IMR-90 (cell line): Measurements from ENCODE around the gene NUP153. TPM values are rescaled to one million over a fixed set of nuclear protein-coding genes. Genes with fewer than 3 reads are reported as not detected.

Experiments
- ATAC-seq: fragments of 200-7000 bp; cut with Tn5 transposase; 2 replicates; pipeline ENCODE4 v1.9.1; 2020; ENCODE audit warnings: low read depth, mild to moderate bottlenecking, moderate library complexity
- BruUV-seq: library from RNA; stranded (reverse); fragments of 400-500 nt; replicated peaks from 2 replicates; lab custom pipeline; 2021; lab: Mats Ljungman, UMichigan
- CTCF ChIA-PET: fragments of 300-600 bp; formaldehyde crosslinking; extraction: SDS; loops from one replicate; lab custom pipeline; 2021; ENCODE audit warnings: antibody characterized with exemption; lab: Yijun Ruan, JAX
- POLR2A ChIA-PET: fragments of 300-600 bp; sonication (Branson Sonifier 250); formaldehyde crosslinking; loops from one replicate; lab custom pipeline; 2022; ENCODE audit warnings: antibody characterized with exemption; ENCODE audit not compliant: unreplicated experiment; lab: Charles Lee
- DNase-seq: peaks from one replicate; pipeline ENCODE4 v3.0.0; 2013
- H2AFZ ChIP-seq: replicated peaks from 2 replicates; pipeline ENCODE3; 2013; ENCODE audit warnings: low read length, mild to moderate bottlenecking; ENCODE audit not compliant: poor library complexity
- H2AK5ac ChIP-seq: 2 replicates; pipeline ENCODE4 v1.6.1; 2013; ENCODE audit warnings: low read depth, low read length, inconsistent platforms
- H2AK9ac ChIP-seq: replicated peaks from 2 replicates; pipeline ENCODE3; 2013; ENCODE audit warnings: mild to moderate bottlenecking, low read depth, low read length, moderate library complexity; ENCODE audit not compliant: poor library complexity
- H2BK120ac ChIP-seq: 2 replicates; pipeline ENCODE4 v1.6.1; 2013; ENCODE audit warnings: low read depth, low read length, inconsistent platforms
- H2BK15ac ChIP-seq: 3 replicates; pipeline ENCODE4 v1.6.1; 2013; ENCODE audit warnings: low read depth, low read length, inconsistent platforms
- H2BK20ac ChIP-seq: 2 replicates; pipeline ENCODE4 v1.6.1; 2013; ENCODE audit warnings: low read depth, mild to moderate bottlenecking, inconsistent platforms, low read length, moderate library complexity
- H2BK5ac ChIP-seq: 2 replicates; pipeline ENCODE4 v1.6.1; 2013; ENCODE audit warnings: mild to moderate bottlenecking, low read depth, low read length, inconsistent platforms; ENCODE audit not compliant: poor library complexity, severe bottlenecking
- H3K14ac ChIP-seq: replicated peaks from 2 replicates; pipeline ENCODE4 v1.6.1; 2013; ENCODE audit warnings: low read depth, low read length, inconsistent platforms
- H3K18ac ChIP-seq: 2 replicates; pipeline ENCODE4 v1.6.1; 2013; ENCODE audit warnings: low read depth, low read length, control low read depth
- H3K23ac ChIP-seq: 2 replicates; pipeline ENCODE4 v1.6.1; 2013; ENCODE audit warnings: low read depth, low read length, inconsistent platforms
- H3K27ac ChIP-seq: 2 replicates; pipeline ENCODE4 v1.5.1; 2013; ENCODE audit warnings: mild to moderate bottlenecking, control low read depth, low read length; ENCODE audit not compliant: insufficient read depth
- H3K27me3 ChIP-seq: 2 replicates; pipeline ENCODE4 v1.6.1; 2013; ENCODE audit warnings: low read length; ENCODE audit not compliant: control insufficient read depth, insufficient read depth
- H3K36me3 ChIP-seq: 2 replicates; pipeline ENCODE4 v1.6.1; 2013; ENCODE audit warnings: low read length, mixed read lengths; ENCODE audit not compliant: control insufficient read depth, insufficient read depth
- H3K4ac ChIP-seq: 2 replicates; pipeline ENCODE4 v1.6.1; 2013; ENCODE audit warnings: low read depth, low read length, inconsistent platforms
- H3K4me1 ChIP-seq: 2 replicates; pipeline ENCODE4 v1.6.1; 2013; ENCODE audit warnings: low read length, mixed read lengths; ENCODE audit not compliant: control insufficient read depth, insufficient read depth
- H3K4me2 ChIP-seq: 2 replicates; pipeline ENCODE4 v1.6.1; 2013; ENCODE audit warnings: low read depth, mild to moderate bottlenecking, control low read depth, low read length, moderate library complexity
- H3K4me3 ChIP-seq: 2 replicates; pipeline ENCODE4 v1.5.1; 2013; ENCODE audit warnings: low read depth, mild to moderate bottlenecking, control low read depth, low read length, moderate library complexity; ENCODE audit not compliant: insufficient read depth
- H3K56ac ChIP-seq: 2 replicates; pipeline ENCODE4 v1.6.1; 2013; ENCODE audit warnings: low read length, inconsistent platforms; ENCODE audit not compliant: insufficient read depth; ENCODE audit errors: extremely low read depth
- H3K79me1 ChIP-seq, 2 experiments: 2 replicates each; pipeline ENCODE4 v1.6.1; 2013; ENCODE audit warnings: low read length in 2 of 2, inconsistent platforms in 1 of 2, low read depth in 1 of 2
- H3K9ac ChIP-seq: 2 replicates; pipeline ENCODE4 v1.6.1; 2013; ENCODE audit warnings: low read depth, low read length, control low read depth
- H3K9me1 ChIP-seq: 2 replicates; pipeline ENCODE4 v1.6.1; 2013; ENCODE audit warnings: low read length, inconsistent platforms; ENCODE audit not compliant: insufficient read depth
- H3K9me3 ChIP-seq: 2 replicates; pipeline ENCODE4 v1.6.1; 2013; ENCODE audit warnings: low read length; ENCODE audit not compliant: control insufficient read depth, insufficient read depth
- H4K20me1 ChIP-seq: 2 replicates; pipeline ENCODE4 v1.6.1; 2013; ENCODE audit warnings: low read length, inconsistent platforms; ENCODE audit not compliant: insufficient read depth
- H4K5ac ChIP-seq: 2 replicates; pipeline ENCODE4 v1.6.1; 2013; ENCODE audit warnings: mild to moderate bottlenecking, low read depth, low read length, control low read depth
- H4K8ac ChIP-seq, 2 experiments: 2 replicates each; pipeline ENCODE4 v1.6.1; 2013; ENCODE audit warnings: low read depth in 2 of 2, low read length in 2 of 2, control low read depth in 1 of 2, inconsistent platforms in 1 of 2
- H4K91ac ChIP-seq: 2 replicates; pipeline ENCODE4 v1.6.1; 2013; ENCODE audit warnings: low read depth, low read length, inconsistent platforms; ENCODE audit not compliant: insufficient read depth
- FOS ChIP-seq: fragments of 150-350 bp; IDR thresholded peaks from 2 replicates; pipeline ENCODE4 v1.6.1; 2016; ENCODE audit warnings: low read depth, low read length
- NFE2L2 ChIP-seq: fragments of 150-350 bp; IDR thresholded peaks from 2 replicates; pipeline ENCODE4 v1.6.1; 2016; ENCODE audit warnings: low read depth, mild to moderate bottlenecking, low read length
- WGBS, 2 experiments: methylation state at CpG; one replicate each; pipeline versions ENCODE4 v1.1.5 to v1.1.7; 2013; ENCODE audit warnings: missing lambda C conversion rate in 2 of 2; ENCODE audit not compliant: insufficient read length in 1 of 2; ENCODE audit errors: extremely low coverage in 2 of 2; 5-methylcytosine and 5-hydroxymethylcytosine counted together
- dilution Hi-C: fragments of 300-500 bp; cut with HindIII; formaldehyde crosslinking; loops from one replicate; pipeline ENCODE4 v1.14.3; 2018; ENCODE audit warnings: low sequenced_read_pairs; ENCODE audit not compliant: unreplicated experiment
- in situ Hi-C: fragments of 300-500 bp; cut with MboI; formaldehyde crosslinking; loops from 3 replicates; pipeline ENCODE4 v1.14.3; 2019; ENCODE audit warnings: low sequenced_read_pairs, inconsistent platforms, mixed read lengths
- intact Hi-C: fragments of 100-400 bp; cut with micrococcal nuclease; formaldehyde crosslinking; loops from 2 replicates; pipeline ENCODE4 v1.10.0; 2022
- polyA plus RNA-seq, 3 experiments: library from polyadenylated mRNA; depleted of rRNA; stranded (reverse); fragments of >200 nt; gene quantifications; 2 replicates each; pipeline ENCODE4 v1.2.3, GENCODE V29; 2012; ENCODE audit warnings: low replicate concordance in 1 of 3
- total RNA-seq: library from RNA; depleted of rRNA; stranded (reverse); fragments of >200 nt; gene quantifications from 2 replicates; pipeline ENCODE4 v1.2.3, GENCODE V29; 2012

NUP153 gene
- total and polyA plus RNA-seq, 2 of the 4 experiments (the other 2 are of a cell fraction), result 17.2 to 39.4 TPM

DNA sequence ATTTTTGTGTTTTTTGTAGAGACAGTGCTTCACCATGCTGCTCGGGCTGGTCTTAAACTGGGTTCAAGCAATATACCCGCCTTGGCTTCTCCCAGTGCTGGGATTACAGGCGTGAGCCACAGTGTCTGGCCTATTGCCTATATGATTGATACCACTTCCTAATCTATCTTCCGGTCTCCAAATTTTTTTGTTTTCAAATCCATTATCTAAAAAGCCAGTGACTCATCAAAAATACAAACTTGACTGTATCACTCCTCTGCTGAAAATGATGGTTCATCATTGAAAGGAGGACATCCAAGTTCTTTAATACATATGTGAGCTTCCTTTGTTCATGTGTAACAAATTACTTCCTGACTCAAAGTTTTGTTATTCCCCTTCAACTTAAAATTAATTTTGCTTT is 71.2 kb downstream of the NUP153 start:
- Histone ChIP-seq H3K27ac (no peak overlapping the region), H2AK9ac (no peak overlapping the region), H2BK15ac (no peak overlapping the region), H4K91ac (no peak overlapping the region), H3K56ac (no peak overlapping the region), H3K4ac (no peak overlapping the region), H3K79me1 (peaks cover 18 to 55% of the 10 kb centered on the region in 2 experiments), H3K9me1 (peaks cover 11% of the 10 kb centered on the region; the same call in 1 of the 2 replicates), H4K20me1 (peaks cover 8% of the 10 kb centered on the region), H3K4me1 (0 out of 2 replicates have a peak, but pooled peaks cover 2% of the 10 kb centered on the region), H2BK5ac (no peak overlapping the region), H3K27me3 (no peaks in the 10 kb centered on the region), H4K5ac (no peak overlapping the region), H4K8ac (no peak overlapping the region), H3K23ac (no peak overlapping the region), H3K9ac (no peak overlapping the region), H2AFZ (no peak overlapping the region), H2BK120ac (no peak overlapping the region), H3K4me3 (no peak overlapping the region), H3K9me3 (no peaks in the 10 kb centered on the region), H3K14ac (no peak overlapping the region), H2AK5ac (no peak overlapping the region), H3K18ac (no peak overlapping the region), H2BK20ac (no peak overlapping the region), H3K4me2 (no peak overlapping the region), H3K36me3 (peaks cover 23% of the 10 kb centered on the region)
- ATAC-seq (no peak), DNase-seq (peak; percentile 20)
- intact Hi-C loops, result loop anchor here (5.0 kb wide), 1 partner anchor 42 kb away; no protein-coding TSS in a partner anchor
- ChIA-PET POLR2A (interaction anchor here (0.6 kb wide), 1 partner anchor 77 kb away, joined by 4 read pairs; no protein-coding TSS in a partner anchor), CTCF (no interaction called here)
- BruUV-seq, result no TSS peak
- dilution Hi-C loops, result no loop called here
- WGBS, 2 experiments, result 100% methylated on average over 1 of the region's 4 CpGs; no CpG with 5 or more reads in 1 of the 2 experiments
- peak; percentile 46; the same call in 1 of the 2 replicates for TF ChIP-seq NFE2L2
- no peak for TF ChIP-seq FOS
- in situ Hi-C loops, result no loop called here
